H1 (cell line): ENCODE data around the gene CFAP58. TPM values are rescaled to one million over a fixed set of nuclear protein-coding genes. Genes with fewer than 3 reads are reported as not detected.

Experiments used
- CTCF ChIA-PET: fragments of 300-600 bp; sonication (Branson Sonifier 250); formaldehyde crosslinking; loops from one replicate; lab custom pipeline; 2021; ENCODE audit not compliant: partially characterized antibody; lab: Charles Lee
- POLR2A ChIA-PET: fragments of 300-600 bp; sonication (Branson Sonifier 250); formaldehyde crosslinking; loops from one replicate; lab custom pipeline; 2021; ENCODE audit warnings: inconsistent platforms; ENCODE audit not compliant: partially characterized antibody; lab: Charles Lee
- DNase-seq, 2 experiments: peaks; one replicate each; pipeline versions ENCODE4 v3.0.0 to v3.0.0-alpha.2; 2010 to 2022; ENCODE audit warnings: low spot score in 2 of 2, low read depth in 1 of 2, mixed read lengths in 1 of 2
- FAIRE-seq: peaks from 2 replicates; lab custom pipeline; 2011; peaks lifted over from hg19 to GRCh38; lab: Jason Lieb, UNC
- H2AFZ ChIP-seq: 2 replicates; pipeline ENCODE4 v1.8.1; 2012; ENCODE audit warnings: low read length, inconsistent platforms
- H2AK5ac ChIP-seq: 2 replicates; pipeline ENCODE4 v1.6.1; 2013; ENCODE audit warnings: low read depth, low read length
- H2BK120ac ChIP-seq: replicated peaks from 2 replicates; pipeline ENCODE3; 2013; ENCODE audit warnings: low read depth, low read length, inconsistent platforms
- H2BK12ac ChIP-seq: 2 replicates; pipeline ENCODE4 v1.6.1; 2013; ENCODE audit warnings: low read depth, low read length
- H2BK15ac ChIP-seq: 2 replicates; pipeline ENCODE4 v1.6.1; 2013; ENCODE audit warnings: low read length
- H2BK20ac ChIP-seq: 2 replicates; pipeline ENCODE4 v1.6.1; 2013; ENCODE audit warnings: low read length
- H2BK5ac ChIP-seq: 2 replicates; pipeline ENCODE4 v1.6.1; 2013; ENCODE audit warnings: low read depth, low read length
- H3K14ac ChIP-seq: 2 replicates; pipeline ENCODE4 v1.6.1; 2013; ENCODE audit warnings: inconsistent platforms; ENCODE audit not compliant: insufficient read length
- H3K18ac ChIP-seq: 2 replicates; pipeline ENCODE4 v1.6.1; 2013; ENCODE audit warnings: low read length; ENCODE audit errors: extremely low read depth
- H3K23ac ChIP-seq: 2 replicates; pipeline ENCODE4 v1.6.1; 2013; ENCODE audit warnings: inconsistent platforms; ENCODE audit not compliant: insufficient read length
- H3K23me2 ChIP-seq: 2 replicates; pipeline ENCODE4 v1.6.1; 2013; ENCODE audit warnings: low read depth, low read length
- H3K27ac ChIP-seq: 2 replicates; pipeline ENCODE4 v1.6.1; 2011; ENCODE audit warnings: low read depth, low read length, inconsistent platforms
- H3K27me3 ChIP-seq, 4 experiments: replicated peaks in 1 of 4; 1 replicate in 1 of 4; 2 replicates in 3 of 4; pipeline versions ENCODE4 v1.6.1 to v1.8.1; 2011 to 2013; ENCODE audit warnings: low read length in 3 of 4, mild to moderate bottlenecking in 3 of 4, inconsistent platforms in 2 of 4, mixed read lengths in 2 of 4, moderate library complexity in 1 of 4; ENCODE audit not compliant: control insufficient read depth in 3 of 4, insufficient read depth in 3 of 4; ENCODE audit errors: extremely low read depth in 1 of 4
- H3K36me3 ChIP-seq, 4 experiments: 2 replicates each; pipeline versions ENCODE4 v1.6.1 to v1.8.1; 2011 to 2013; ENCODE audit warnings: mild to moderate bottlenecking in 4 of 4, low read length in 3 of 4, moderate library complexity in 2 of 4, control low read depth in 1 of 4, inconsistent platforms in 1 of 4; ENCODE audit not compliant: insufficient read depth in 4 of 4, control insufficient read depth in 2 of 4
- H3K4ac ChIP-seq: replicated peaks from 2 replicates; pipeline ENCODE3; 2013; ENCODE audit warnings: low read length, low read depth, mixed read lengths, inconsistent platforms; ENCODE audit not compliant: insufficient read length
- H3K4me1 ChIP-seq, 4 experiments: replicated peaks in 1 of 4; 1 replicate in 1 of 4; 2 replicates in 3 of 4; pipeline versions ENCODE4 v1.6.1 to v1.8.1; 2011 to 2013; ENCODE audit warnings: low read length in 3 of 4, inconsistent platforms in 2 of 4, mixed read lengths in 1 of 4; ENCODE audit not compliant: insufficient read depth in 4 of 4, control insufficient read depth in 3 of 4
- H3K4me2 ChIP-seq, 2 experiments: 2 replicates each; pipeline versions ENCODE4 v1.6.1 to v1.8.1; 2011 to 2013; ENCODE audit warnings: low read depth in 2 of 2, low read length in 2 of 2, control low read depth in 1 of 2, inconsistent platforms in 1 of 2, mild to moderate bottlenecking in 1 of 2; ENCODE audit not compliant: insufficient read depth in 1 of 2
- H3K4me3 ChIP-seq, 4 experiments: fragments of 200-600, 300-600 bp in 1 of 4; sonication (generic), shearing (Covaris generic), sonication (Bioruptor Twin) in 1 of 4; 2 replicates each; pipeline versions ENCODE4 v1.5.1 to v1.8.1; 2011 to 2016; ENCODE audit warnings: low read length in 4 of 4, low read depth in 3 of 4, control low read depth in 2 of 4, inconsistent platforms in 2 of 4, mild to moderate bottlenecking in 2 of 4, mixed read lengths in 1 of 4, moderate library complexity in 1 of 4; ENCODE audit not compliant: insufficient read depth in 2 of 4; ENCODE audit errors: extremely low read depth in 1 of 4
- H3K56ac ChIP-seq: replicated peaks from 2 replicates; pipeline ENCODE3; 2013; ENCODE audit warnings: low read depth, mild to moderate bottlenecking, mixed read lengths, low read length, inconsistent platforms; ENCODE audit not compliant: insufficient read length
- H3K79me1 ChIP-seq: 2 replicates; pipeline ENCODE4 v1.6.1; 2013; ENCODE audit warnings: low read depth, low read length, control low read depth
- H3K79me2 ChIP-seq, 2 experiments: 2 replicates each; pipeline versions ENCODE4 v1.6.1 to v1.8.1; 2012 to 2013; ENCODE audit warnings: low read length in 2 of 2, mild to moderate bottlenecking in 2 of 2, inconsistent platforms in 1 of 2; ENCODE audit not compliant: insufficient read depth in 2 of 2, control insufficient read depth in 1 of 2
- H3K9ac ChIP-seq, 4 experiments: replicated peaks in 1 of 4; 1 replicate in 1 of 4; 2 replicates in 3 of 4; pipeline versions ENCODE4 v1.6.1 to v1.8.1; 2011 to 2013; ENCODE audit warnings: low read depth in 3 of 4, low read length in 3 of 4, control low read depth in 2 of 4, mild to moderate bottlenecking in 2 of 4, moderate library complexity in 2 of 4, inconsistent platforms in 1 of 4; ENCODE audit errors: extremely low read depth in 1 of 4
- H3K9me3 ChIP-seq, 2 experiments: 2 replicates each; pipeline versions ENCODE4 v1.6.1 to v1.8.1; 2012 to 2013; ENCODE audit warnings: mild to moderate bottlenecking in 2 of 2, moderate library complexity in 2 of 2, control low read depth in 1 of 2, inconsistent platforms in 1 of 2, low read depth in 1 of 2, low read length in 1 of 2, mixed read lengths in 1 of 2; ENCODE audit not compliant: insufficient read depth in 2 of 2
- H4K20me1 ChIP-seq, 2 experiments: replicated peaks in 1 of 2; 2 replicates each; pipeline versions ENCODE3 to v1.8.1; 2011 to 2013; ENCODE audit warnings: inconsistent platforms in 2 of 2, low read length in 2 of 2, mild to moderate bottlenecking in 1 of 2; ENCODE audit not compliant: insufficient read depth in 2 of 2, control insufficient read depth in 1 of 2
- H4K5ac ChIP-seq: 2 replicates; pipeline ENCODE4 v1.6.1; 2013; ENCODE audit warnings: low read length, low read depth, mixed read lengths, inconsistent platforms; ENCODE audit not compliant: insufficient read length
- H4K8ac ChIP-seq: 2 replicates; pipeline ENCODE4 v1.8.0; 2013; ENCODE audit warnings: mild to moderate bottlenecking, moderate library complexity, low read length, inconsistent platforms; ENCODE audit not compliant: insufficient read depth; ENCODE audit errors: extremely low read depth
- H4K91ac ChIP-seq: replicated peaks from 2 replicates; pipeline ENCODE3; 2013; ENCODE audit warnings: low read length, mixed read lengths, inconsistent platforms; ENCODE audit not compliant: insufficient read length
- CBX5 ChIP-seq: fragments of 300-800, 300-1000 bp; sonication (generic); IDR thresholded peaks from 2 replicates; pipeline ENCODE4 v1.7.1; 2016; ENCODE audit warnings: antibody characterized with exemption, low read length, low read depth
- CBX8 ChIP-seq: fragments of 300-800, 300-1000 bp; sonication (generic); IDR thresholded peaks from 2 replicates; pipeline ENCODE4 v1.7.1; 2016; ENCODE audit warnings: low read depth, low read length, borderline replicate concordance
- CEBPB ChIP-seq: IDR thresholded peaks from 2 replicates; pipeline ENCODE4 v1.6.1; 2012; ENCODE audit warnings: low read depth, low read length
- EZH2 ChIP-seq: fragments of 200-600 bp; sonication (generic); IDR thresholded peaks from 2 replicates; pipeline ENCODE4 v1.7.1; 2012; ENCODE audit warnings: low read depth, mild to moderate bottlenecking, moderate library complexity, low read length, inconsistent platforms; ENCODE audit not compliant: severe bottlenecking
- KDM1A ChIP-seq: fragments of 200-600, 300-600 bp; sonication (generic); IDR thresholded peaks from 2 replicates; pipeline ENCODE4 v1.7.1; 2016; ENCODE audit warnings: mild to moderate bottlenecking, low read length, borderline replicate concordance
- POLR2A ChIP-seq, 2 experiments: IDR thresholded peaks; 1 replicate in 1 of 2; 2 replicates in 1 of 2; pipeline ENCODE4 v1.6.1; 2011; ENCODE audit warnings: low read depth in 2 of 2, low read length in 2 of 2, mild to moderate bottlenecking in 2 of 2; ENCODE audit errors: control extremely low read depth in 1 of 2
- RAD21 ChIP-seq, 2 experiments: IDR thresholded peaks in 1 of 2; conservative IDR thresholded peaks in 1 of 2; 2 replicates each; pipeline ENCODE4 v1.6.1; 2011; ENCODE audit warnings: low read depth in 2 of 2, low read length in 2 of 2, improper control_type of control experiment in 1 of 2, inconsistent platforms in 1 of 2, mild to moderate bottlenecking in 1 of 2, moderate library complexity in 1 of 2
- RNF2 ChIP-seq: fragments of 200-900, 300-1000 bp; sonication (generic); IDR thresholded peaks from 2 replicates; pipeline ENCODE4 v1.7.1; 2016; ENCODE audit warnings: borderline replicate concordance, low read depth, mild to moderate bottlenecking, antibody characterized with exemption, low read length; ENCODE audit not compliant: poor library complexity, severe bottlenecking; ENCODE audit errors: missing control alignments
- USF2 ChIP-seq: IDR thresholded peaks from 2 replicates; pipeline ENCODE4 v1.6.1; 2011; ENCODE audit warnings: low read length, improper control_type of control experiment
- WGBS, 2 experiments: shearing (Covaris generic) in 1 of 2; methylation state at CpG; one replicate each; pipeline versions ENCODE4 v1.1.6 to v1.1.7; 2013 to 2015; ENCODE audit warnings: low lambda C conversion rate in 2 of 2, mixed read lengths in 2 of 2, inconsistent platforms in 1 of 2, low coverage in 1 of 2, missing lambda C conversion rate in 1 of 2; ENCODE audit not compliant: insufficient replicate concordance in 2 of 2, insufficient coverage in 1 of 2, insufficient read length in 1 of 2; ENCODE audit errors: extremely low coverage in 1 of 2, missing lambda C conversion rate in 1 of 2; 5-methylcytosine and 5-hydroxymethylcytosine counted together
- polyA plus RNA-seq, 7 experiments: library from polyadenylated mRNA; depleted of rRNA in 3 of 7; stranded (reverse) in 5 of 7; unstranded in 2 of 7; fragments of >200 nt in 5 of 7; fragments of 200-250 nt in 2 of 7; gene quantifications; 1 replicate in 5 of 7; 2 replicates in 1 of 7; 4 replicates in 1 of 7; pipeline versions ENCODE4 v1.2.1 to v1.2.3, GENCODE V29; 2011 to 2013; ENCODE audit warnings: missing spikeins in 2 of 7, mixed read lengths in 2 of 7
- total RNA-seq: library from RNA; stranded (reverse); fragmentation: NEBNext Ultra II Directional; extraction: Animal tissue kit (Norgen Biotek cat#: 25700); gene quantifications from 2 replicates; pipeline ENCODE4 v1.2.1, GENCODE V29; 2021

Gene CFAP58
- total and polyA plus RNA-seq, 2 of the 8 experiments (the other 6 are each of a cell fraction or from before 2014, with no cell fraction given) = 0.32 to 0.71 TPM

GRCh38 chr10:104480797-104481196 is 127.2 kb downstream of the CFAP58 start:
- ChIA-PET POLR2A (no interaction called here), CTCF (interaction anchor here (0.7 to 3.2 kb wide), 3 partner anchors 15 to 98 kb away, joined by 3 to 10 read pairs (median 3); no protein-coding TSS in a partner anchor)
- Histone ChIP-seq H4K91ac (no peak overlapping the region), H2BK20ac (0 out of 2 replicates have a peak overlapping the region, but pooled peaks have one; percentile 57), H4K5ac (no peak overlapping the region), H3K79me1 (no peaks in the 10 kb centered on the region), H3K4me3 (no peak overlapping the region), H3K9me3 (no peaks in the 10 kb centered on the region), H2AFZ (no peak overlapping the region; the same call in 1 of the 2 replicates), H3K23me2 (no peaks in the 10 kb centered on the region), H3K4ac (no peak overlapping the region), H2BK120ac (no peak overlapping the region), H3K27ac (no peak overlapping the region), H3K79me2 (no peaks in the 10 kb centered on the region), H3K36me3 (no peaks in the 10 kb centered on the region), H3K4me1 (no peaks in the 10 kb centered on the region), H3K27me3 (no peaks in the 10 kb centered on the region; a peak in 1 of 7 replicates), H2BK12ac (no peak overlapping the region; the same call in 1 of the 2 replicates), H3K56ac (no peak overlapping the region), H2BK15ac (0 out of 2 replicates have a peak overlapping the region, but pooled peaks have one; percentile 61), H3K9ac (no peak overlapping the region), H3K23ac (no peak overlapping the region), H3K18ac (no peak overlapping the region), H2AK5ac (no peak overlapping the region), H3K14ac (no peak overlapping the region), H4K20me1 (no peaks in the 10 kb centered on the region), H2BK5ac (no peak overlapping the region), H4K8ac (no peak overlapping the region), H3K4me2 (no peak overlapping the region)
- FAIRE-seq (no peak), DNase-seq (no peak)
- WGBS, 2 experiments = 94% methylated on average over 3 of the region's 3 CpGs; no CpG with 5 or more reads in 1 of the 2 experiments
- TF ChIP-seq CBX8 (no peak), KDM1A (no peak), RAD21 (IDR thresholded peaks at IDR 0.05 in 1 of 2, conservative IDR thresholded peaks at IDR 0.05 in 1 of 2; ENCODE audit: low read depth in 2 of 2, low read length in 2 of 2) (no peak), POLR2A (IDR thresholded peaks at IDR 0.05; ENCODE audit: control extremely low read depth in 1 of 2, low read depth in 2 of 2, low read length in 2 of 2) (no peak), CEBPB (no peak), EZH2 (no peak), RNF2 (no peak), USF2 (no peak), CBX5 (no peak)
